Vagina (tissue), 2 donors: ENCODE results near the gene DPEP3.

ENCODE experiments used
- CTCF ChIP-seq, 3 experiments: fragments of 450-650 bp in 2 of 3; fragments of 200-600 bp in 1 of 3; sonication (generic) in 1 of 3; IDR thresholded peaks; one replicate each; pipeline ENCODE4 v1.5.1; 2017 to 2019; ENCODE audit warnings: antibody characterized with exemption in 3 of 3, mild to moderate bottlenecking in 2 of 3, moderate library complexity in 2 of 3
- POLR2A ChIP-seq, 2 donors: fragments of 450-650 bp; IDR thresholded peaks; one replicate each; pipeline ENCODE4 v1.6.1; 2017; ENCODE audit warnings: antibody characterized with exemption in 2 of 2, mild to moderate bottlenecking in 2 of 2, moderate library complexity in 2 of 2
- POLR2AphosphoS5 ChIP-seq, 2 donors: sonication (generic); formaldehyde crosslinking; IDR thresholded peaks; one replicate each; pipeline ENCODE4 v1.9.0; 2017; ENCODE audit warnings: antibody characterized with exemption in 2 of 2, mild to moderate bottlenecking in 2 of 2, low read depth in 1 of 2; ENCODE audit not compliant: insufficient read depth in 1 of 2

GRCh38 chr16:67950335-67950843 lies 29.9 kb downstream of the DPEP3 start:
- TF ChIP-seq CTCF (IDR thresholded peaks at IDR 0.05) (no peak), POLR2A (IDR thresholded peaks at IDR 0.05) (no peak), POLR2AphosphoS5 (IDR thresholded peaks at IDR 0.05; ENCODE audit: insufficient read depth in 1 of 2, low read depth in 1 of 2) (no peak)
